Muscle of leg (tissue), 11 donors: ENCODE measurements around the gene MUC22. TPM values are rescaled to one million over a fixed set of nuclear protein-coding genes. Genes with fewer than 3 reads are reported as not detected.
"Not testable (repeated sequence)": the region's sequence is repeated elsewhere in the genome, so short reads cannot be mapped to it uniquely, and the experiment has no call there.

Experiments used
- DNase-seq: peaks from one replicate; pipeline ENCODE4 v3.0.0; 2013
- H3K27ac ChIP-seq: one replicate; pipeline ENCODE4 v1.5.1; 2013; ENCODE audit warnings: mild to moderate bottlenecking, low read length, control low read depth
- H3K27me3 ChIP-seq: one replicate; pipeline ENCODE4 v1.6.1; 2013; ENCODE audit warnings: low read length; ENCODE audit not compliant: control insufficient read depth, insufficient read depth
- H3K36me3 ChIP-seq: one replicate; pipeline ENCODE4 v1.6.1; 2013; ENCODE audit warnings: low read length; ENCODE audit not compliant: control insufficient read depth, insufficient read depth
- H3K4me1 ChIP-seq: one replicate; pipeline ENCODE4 v1.6.1; 2013; ENCODE audit warnings: low read length; ENCODE audit not compliant: control insufficient read depth, insufficient read depth
- H3K4me3 ChIP-seq: one replicate; pipeline ENCODE4 v1.5.1; 2013; ENCODE audit warnings: low read length, control low read depth
- H3K9me3 ChIP-seq: replicated peaks from 2 replicates; pipeline ENCODE4 v1.6.1; 2013; ENCODE audit warnings: low read depth, low read length; ENCODE audit not compliant: control insufficient read depth
- WGBS: methylation state at CpG from one replicate; pipeline ENCODE4 v1.1.5; 2013; ENCODE audit warnings: missing lambda C conversion rate; ENCODE audit not compliant: insufficient coverage; 5-methylcytosine and 5-hydroxymethylcytosine counted together
- polyA plus RNA-seq, 8 donors: library from polyadenylated mRNA; unstranded; fragments of 120-200 nt; gene quantifications; one replicate each; pipeline versions ENCODE4 v1.2.1 to v1.2.3, GENCODE V29; 2013; ENCODE audit warnings: inconsistent platforms in 1 of 8, low replicate concordance in 1 of 8; ENCODE audit not compliant: insufficient read length in 8 of 8, insufficient read depth in 1 of 8
- total RNA-seq: library from RNA; stranded (reverse); fragments of 120-200 nt; gene quantifications from one replicate; pipeline ENCODE4 v1.2.4, GENCODE V29; 2013

MUC22 gene
- total and polyA plus RNA-seq, 9 donors: 0.04 to 2.4 (median 0.12) TPM; not detected in 6

DNA sequence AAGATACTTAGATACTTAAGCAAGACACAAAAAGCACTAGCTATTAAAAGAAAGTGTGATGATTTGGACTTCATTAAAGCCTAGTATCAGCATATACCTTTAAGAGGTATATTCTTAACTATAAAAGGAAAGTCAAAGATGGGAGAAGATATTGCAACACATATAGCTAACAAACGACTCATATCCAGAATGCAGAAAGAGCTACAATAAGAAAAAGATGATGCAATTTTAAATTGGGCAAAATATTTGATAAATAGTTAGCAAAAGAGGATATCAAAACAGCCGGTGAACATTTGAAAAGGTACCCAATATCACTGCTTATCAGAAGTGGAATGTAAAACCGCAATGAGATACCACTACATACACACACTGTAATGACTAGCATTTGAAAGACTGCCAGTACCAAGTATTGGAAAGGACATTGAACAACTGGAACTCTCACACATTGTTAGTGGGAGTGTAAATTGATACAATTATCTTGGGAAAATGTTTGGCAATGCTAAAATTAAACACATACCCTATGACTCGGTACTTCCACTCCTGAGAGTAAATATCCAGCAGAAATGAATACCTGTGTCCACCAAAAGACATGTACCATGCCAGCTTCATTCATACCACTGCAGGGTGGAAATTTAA is 25.7 kb downstream of the MUC22 start:
- 60% methylated on average over 1 of the region's 4 CpGs for WGBS
- H3K27ac ChIP-seq: no peak overlapping the region
- H3K27me3 ChIP-seq: peaks cover 3% of the 10 kb centered on the region
- H3K36me3 ChIP-seq: no peaks in the 10 kb centered on the region
- no peak for DNase-seq
- H3K4me1 ChIP-seq: no peaks in the 10 kb centered on the region
- no peak overlapping the region for H3K4me3 ChIP-seq
- H3K9me3 ChIP-seq: no peaks in the 10 kb centered on the region

DNA sequence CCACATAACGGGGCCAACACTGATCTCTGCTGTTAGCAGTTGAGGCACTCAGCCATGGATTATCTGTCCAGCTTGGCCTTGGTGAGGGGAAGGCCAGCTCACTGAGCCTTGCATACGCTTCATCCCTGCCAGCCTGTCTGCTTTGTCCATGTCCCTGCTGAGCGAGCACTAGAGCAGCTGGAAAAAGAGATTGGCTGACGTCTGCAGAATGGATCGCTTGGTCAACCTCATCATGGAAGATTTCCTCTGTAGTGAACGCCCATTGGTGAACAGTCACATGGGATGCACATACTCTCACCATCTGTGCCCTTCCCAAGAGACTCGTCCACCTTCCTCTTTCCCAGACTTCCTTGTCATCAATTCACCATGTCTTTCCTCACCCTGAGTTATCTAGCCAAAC is 26.9 kb downstream of the MUC22 start:
- Histone ChIP-seq H3K27me3 (peaks cover 3% of the 10 kb centered on the region), H3K4me3 (no peak overlapping the region), H3K9me3 (no peaks in the 10 kb centered on the region), H3K27ac (no peak overlapping the region), H3K4me1 (no peaks in the 10 kb centered on the region), H3K36me3 (no peaks in the 10 kb centered on the region)
- DNase-seq: peak; percentile 15
- WGBS: 57% methylated on average over 6 of the region's 7 CpGs

DNA sequence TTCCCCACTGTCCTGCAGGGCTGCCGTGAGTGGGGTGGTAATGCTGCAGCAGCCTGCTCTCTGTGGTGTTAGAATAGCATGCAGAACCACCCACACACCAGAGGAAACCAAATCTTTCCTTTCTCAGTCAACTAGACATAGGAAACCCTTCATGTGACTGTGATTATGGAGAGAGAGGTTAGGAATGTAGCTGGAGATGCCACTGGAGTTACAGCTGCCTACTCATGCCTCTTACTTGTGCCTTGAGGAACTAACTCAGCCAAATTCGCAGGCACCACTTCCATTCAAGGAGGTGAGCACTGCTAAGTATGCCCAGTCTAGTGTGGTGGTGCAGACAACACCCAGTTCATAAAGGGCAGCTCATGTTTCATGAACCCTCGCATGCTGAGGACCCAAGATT is 27.4 kb downstream of the MUC22 start:
- no peak for DNase-seq
- Histone ChIP-seq H3K9me3 (no peaks in the 10 kb centered on the region), H3K4me1 (no peaks in the 10 kb centered on the region), H3K27me3 (peaks cover 3% of the 10 kb centered on the region), H3K36me3 (no peaks in the 10 kb centered on the region), H3K4me3 (no peak overlapping the region), H3K27ac (no peak overlapping the region)
- 83% methylated on average over 1 of the region's 3 CpGs for WGBS

DNA sequence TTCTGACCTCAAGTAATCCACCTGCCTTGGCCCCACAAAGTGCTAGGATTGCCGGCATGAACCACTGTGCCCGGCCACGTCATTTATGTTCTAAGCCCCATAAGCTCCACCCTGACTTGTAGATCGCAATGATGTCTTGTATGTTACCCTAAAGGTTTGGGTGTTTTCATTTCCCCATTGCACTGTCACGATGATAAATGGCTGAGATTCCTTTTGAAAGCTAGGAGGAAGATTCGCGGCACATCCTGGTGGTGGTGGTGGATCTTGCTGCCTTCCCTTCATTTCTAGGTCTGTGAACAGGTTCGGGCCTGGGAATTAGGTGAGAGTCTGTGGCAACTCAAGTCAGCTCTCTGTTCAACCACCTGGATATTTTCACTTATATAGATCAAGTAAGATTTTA is 28.3 kb downstream of the MUC22 start:
- Histone ChIP-seq H3K36me3 (no peaks in the 10 kb centered on the region), H3K4me1 (no peaks in the 10 kb centered on the region), H3K9me3 (no peaks in the 10 kb centered on the region), H3K4me3 (no peak overlapping the region), H3K27me3 (peaks cover 3% of the 10 kb centered on the region), H3K27ac (no peak overlapping the region)
- 83% methylated on average over 2 of the region's 8 CpGs for WGBS
- DNase-seq: no peak

DNA sequence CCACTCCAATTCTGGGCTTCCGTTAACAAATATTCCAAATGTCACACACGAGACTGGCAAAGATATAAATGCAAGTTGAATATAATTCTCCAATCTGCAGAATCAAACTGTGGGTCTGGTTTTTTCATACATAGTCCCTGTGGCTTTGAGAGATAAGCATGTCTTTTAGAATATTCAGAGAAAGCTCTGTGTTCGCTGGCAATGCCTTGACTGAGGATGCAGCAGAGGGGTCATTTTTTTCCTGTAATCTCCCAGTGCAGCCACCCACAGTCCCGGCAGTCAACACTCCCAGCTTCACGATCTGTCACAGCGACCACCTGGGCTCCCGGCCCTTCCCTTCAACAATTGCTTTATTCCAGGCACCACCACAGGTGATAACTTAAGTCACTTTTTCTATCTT is 30.5 kb downstream of the MUC22 start:
- Histone ChIP-seq H3K27ac (no peak overlapping the region), H3K4me3 (no peak overlapping the region), H3K27me3 (peaks cover 4% of the 10 kb centered on the region), H3K4me1 (no peaks in the 10 kb centered on the region), H3K9me3 (no peaks in the 10 kb centered on the region), H3K36me3 (no peaks in the 10 kb centered on the region)
- DNase-seq: no peak
- WGBS: 73% methylated on average over 4 of the region's 7 CpGs

DNA sequence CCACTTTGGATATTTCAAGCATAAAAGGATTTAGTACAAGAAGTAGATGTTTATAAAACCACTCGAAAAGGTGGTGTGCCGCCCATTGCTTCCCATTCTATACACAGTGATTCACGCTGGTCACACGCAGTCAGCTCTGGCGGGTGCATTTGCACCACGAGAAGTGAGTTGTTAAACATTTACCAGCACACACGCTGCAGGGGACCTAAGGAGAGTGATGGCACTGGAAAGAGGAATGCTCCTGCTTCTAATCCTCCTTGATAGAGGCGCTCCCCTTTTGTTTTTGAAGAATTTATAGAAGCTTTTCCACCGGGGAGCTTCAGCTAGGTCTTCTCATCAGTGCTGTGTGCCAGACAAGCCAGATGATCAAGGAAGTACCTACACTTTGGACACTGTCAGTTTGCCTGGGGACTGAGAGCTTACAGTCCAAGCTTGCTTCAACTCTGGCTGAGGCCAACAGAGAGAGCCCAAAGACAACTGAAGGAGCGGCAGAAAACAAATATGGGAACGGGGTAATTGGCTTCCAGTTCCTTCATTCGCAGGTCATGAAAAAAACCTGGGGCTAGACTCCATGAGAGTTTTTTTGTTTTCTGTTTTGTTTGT is 31.2 kb downstream of the MUC22 start:
- H3K27ac ChIP-seq: no peak overlapping the region
- H3K4me3 ChIP-seq: no peak overlapping the region
- 73% methylated on average over 4 of the region's 12 CpGs for WGBS
- peaks cover 4% of the 10 kb centered on the region for H3K27me3 ChIP-seq
- no peaks in the 10 kb centered on the region for H3K9me3 ChIP-seq
- H3K4me1 ChIP-seq: no peaks in the 10 kb centered on the region
- no peaks in the 10 kb centered on the region for H3K36me3 ChIP-seq
- no peak for DNase-seq

DNA sequence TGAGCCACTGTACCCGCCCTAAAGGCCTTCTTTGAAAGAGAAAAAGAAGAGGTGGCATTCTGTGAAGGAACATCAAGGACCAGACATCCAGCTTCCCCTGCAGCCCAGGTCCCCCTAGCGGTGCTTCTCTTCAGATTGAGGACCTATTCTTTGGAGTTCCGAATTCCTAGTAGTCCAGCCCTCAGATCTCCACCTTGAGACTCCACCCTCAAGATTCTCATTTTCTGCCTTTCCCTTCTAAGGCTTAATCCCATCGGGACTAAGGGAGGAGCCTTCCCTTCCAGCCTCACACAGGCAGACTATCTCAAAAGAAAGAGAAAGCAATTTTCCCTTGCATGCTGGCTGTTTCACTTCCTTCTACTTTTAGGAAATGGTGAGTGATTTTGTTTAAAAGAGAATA is 32.5 kb downstream of the MUC22 start:
- 29% methylated on average over 3 of the region's 4 CpGs for WGBS
- Histone ChIP-seq H3K27me3 (peaks cover 7% of the 10 kb centered on the region), H3K9me3 (no peaks in the 10 kb centered on the region), H3K27ac (no peak overlapping the region), H3K4me3 (no peak overlapping the region), H3K4me1 (no peaks in the 10 kb centered on the region), H3K36me3 (no peaks in the 10 kb centered on the region)
- peak; percentile 53 for DNase-seq

DNA sequence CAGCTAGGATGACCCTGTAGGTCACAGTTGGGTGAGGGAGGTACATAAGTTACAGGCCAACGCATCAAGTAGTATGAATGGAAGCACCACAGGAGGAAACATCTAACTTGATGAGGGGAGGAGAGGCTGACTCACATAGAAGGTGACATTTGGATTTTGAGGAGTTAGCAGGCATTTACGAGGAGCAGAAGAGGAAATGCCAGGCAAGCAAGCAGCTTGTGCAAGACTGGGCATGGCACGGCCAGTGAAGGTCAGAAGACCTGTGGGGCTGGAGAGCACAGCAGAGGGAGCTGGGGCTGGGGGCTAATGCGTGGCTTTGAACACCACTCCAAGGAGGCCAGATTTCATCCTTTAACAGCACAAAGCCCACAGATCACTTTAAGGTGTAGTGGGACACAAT is 37.8 kb downstream of the MUC22 start:
- Histone ChIP-seq H3K36me3 (no peaks in the 10 kb centered on the region), H3K4me1 (no peaks in the 10 kb centered on the region), H3K27ac (no peak overlapping the region), H3K4me3 (no peak overlapping the region), H3K27me3 (peaks cover 4% of the 10 kb centered on the region), H3K9me3 (no peaks in the 10 kb centered on the region)
- DNase-seq: no peak
- WGBS: 76% methylated on average over 3 of the region's 4 CpGs

DNA sequence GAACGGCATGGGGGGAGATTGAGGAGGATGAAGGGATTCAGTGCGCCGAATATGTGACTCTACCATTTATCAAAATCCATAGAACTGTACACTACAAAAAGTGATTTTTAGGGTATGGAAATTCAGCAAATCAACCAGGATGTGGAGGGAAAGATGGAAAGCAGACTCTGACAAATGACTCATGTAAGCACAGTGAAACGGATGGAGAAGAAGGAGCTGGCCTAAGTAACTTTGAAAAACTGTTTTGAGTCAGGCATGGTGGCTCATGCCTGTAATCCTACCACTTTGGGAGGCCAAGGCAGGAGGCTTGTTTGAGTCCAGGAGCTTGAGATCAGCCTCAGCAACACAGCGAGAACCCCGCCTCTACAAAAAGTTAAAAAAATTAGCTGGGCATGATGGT is 39.2 kb downstream of the MUC22 start:
- no peak overlapping the region for H3K4me3 ChIP-seq
- H3K27me3 ChIP-seq: peaks cover 4% of the 10 kb centered on the region
- 90% methylated on average over 3 of the region's 6 CpGs for WGBS
- no peak overlapping the region for H3K27ac ChIP-seq
- no peaks in the 10 kb centered on the region for H3K9me3 ChIP-seq
- H3K4me1 ChIP-seq: no peaks in the 10 kb centered on the region
- H3K36me3 ChIP-seq: no peaks in the 10 kb centered on the region
- no peak for DNase-seq

DNA sequence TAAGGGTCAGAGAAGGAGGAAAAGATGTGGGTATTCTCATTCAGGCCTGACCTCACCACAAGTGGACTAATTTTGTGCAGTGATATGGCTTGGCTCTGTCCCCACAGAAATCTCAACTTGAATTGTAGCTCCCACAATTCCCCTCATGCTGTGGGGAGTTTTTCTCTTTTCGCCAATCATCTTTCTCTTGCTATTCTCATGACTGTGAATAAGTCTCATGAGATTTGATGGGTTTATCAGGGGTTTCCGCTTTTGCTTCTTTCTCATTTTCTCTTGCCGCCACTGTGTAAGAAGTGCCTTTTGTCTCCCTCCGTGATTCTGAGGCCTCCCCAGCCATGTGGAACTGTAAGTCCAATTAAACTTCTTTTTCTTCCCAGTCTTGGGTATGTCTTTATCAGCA is 42.9 kb downstream of the MUC22 start:
- not testable (repeated sequence) for H3K27me3 ChIP-seq, DNase-seq, H3K27ac ChIP-seq, H3K36me3 ChIP-seq, H3K4me3 ChIP-seq, H3K9me3 ChIP-seq, H3K4me1 ChIP-seq
- WGBS: no CpG with 5 or more reads among the region's 4 CpGs

DNA sequence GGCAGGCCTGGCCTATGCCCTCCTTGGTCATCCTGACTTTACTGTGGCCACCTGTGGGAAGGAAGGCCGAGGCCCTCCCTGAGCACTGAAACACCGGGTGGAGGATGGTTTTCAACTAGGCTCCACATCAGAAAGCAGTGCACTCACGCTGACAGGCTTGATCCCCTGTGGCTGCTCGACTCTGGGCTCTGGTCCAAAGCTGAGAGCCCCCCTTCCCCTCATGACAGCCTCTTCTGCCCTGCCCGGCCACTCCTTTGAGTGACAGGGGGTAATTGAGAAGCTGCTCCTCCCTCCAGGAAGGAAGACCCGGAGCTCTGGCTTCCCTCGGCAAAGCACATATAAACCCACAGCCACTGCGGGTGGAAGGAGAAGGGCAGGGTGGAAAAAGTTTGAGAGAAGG is 43.6 kb downstream of the MUC22 start:
- H3K4me1 ChIP-seq: no peaks in the 10 kb centered on the region
- H3K9me3 ChIP-seq: no peaks in the 10 kb centered on the region
- no peak overlapping the region for H3K4me3 ChIP-seq
- H3K36me3 ChIP-seq: no peaks in the 10 kb centered on the region
- no peaks in the 10 kb centered on the region for H3K27me3 ChIP-seq
- no peak overlapping the region for H3K27ac ChIP-seq
- no CpG with 5 or more reads among the region's 8 CpGs for WGBS
- peak; percentile 22 for DNase-seq
